ENCODE measurements around the gene AOPEP.

DNA sequence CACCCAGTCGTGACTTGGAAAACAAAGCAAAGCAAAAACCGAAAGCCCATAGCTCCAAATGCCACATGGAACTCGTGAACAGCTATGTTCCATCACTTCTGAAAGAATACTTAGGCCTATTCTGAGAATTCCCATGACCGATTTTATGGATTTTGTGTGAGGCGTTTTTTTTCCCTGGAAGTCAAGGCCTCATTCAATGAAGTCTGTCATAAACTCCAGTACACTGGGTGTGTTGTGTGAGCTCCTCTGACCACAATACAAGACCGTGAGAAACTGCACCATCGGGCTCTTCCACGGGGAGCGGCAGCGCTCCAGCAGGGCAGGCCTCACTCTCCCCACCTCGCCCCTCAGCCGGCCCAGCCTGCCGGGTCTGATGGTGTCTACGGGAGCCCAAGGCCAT, 381.5 kb downstream of the AOPEP start:
- TF ChIP-seq, protein P1, sequence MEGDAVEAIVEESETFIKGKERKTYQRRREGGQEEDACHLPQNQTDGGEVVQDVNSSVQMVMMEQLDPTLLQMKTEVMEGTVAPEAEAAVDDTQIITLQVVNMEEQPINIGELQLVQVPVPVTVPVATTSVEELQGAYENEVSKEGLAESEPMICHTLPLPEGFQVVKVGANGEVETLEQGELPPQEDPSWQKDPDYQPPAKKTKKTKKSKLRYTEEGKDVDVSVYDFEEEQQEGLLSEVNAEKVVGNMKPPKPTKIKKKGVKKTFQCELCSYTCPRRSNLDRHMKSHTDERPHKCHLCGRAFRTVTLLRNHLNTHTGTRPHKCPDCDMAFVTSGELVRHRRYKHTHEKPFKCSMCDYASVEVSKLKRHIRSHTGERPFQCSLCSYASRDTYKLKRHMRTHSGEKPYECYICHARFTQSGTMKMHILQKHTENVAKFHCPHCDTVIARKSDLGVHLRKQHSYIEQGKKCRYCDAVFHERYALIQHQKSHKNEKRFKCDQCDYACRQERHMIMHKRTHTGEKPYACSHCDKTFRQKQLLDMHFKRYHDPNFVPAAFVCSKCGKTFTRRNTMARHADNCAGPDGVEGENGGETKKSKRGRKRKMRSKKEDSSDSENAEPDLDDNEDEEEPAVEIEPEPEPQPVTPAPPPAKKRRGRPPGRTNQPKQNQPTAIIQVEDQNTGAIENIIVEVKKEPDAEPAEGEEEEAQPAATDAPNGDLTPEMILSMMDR (conservative IDR thresholded peaks at IDR 0.05 in 1 of 2, IDR thresholded peaks at IDR 0.05 in 1 of 2; ENCODE audit: low read depth in 1 of 2, low read length in 2 of 2), result no peak
- TF ChIP-seq EZH2 (IDR thresholded peaks at IDR 0.05; ENCODE audit: low read length, missing control alignments), result no peak
